Fibroblast of skin of left quadriceps (primary cell): ENCODE results near the gene NPAS3.

Experiments used
- DNase-seq, 2 experiments: peaks; one replicate each; pipeline ENCODE4 v3.0.0-alpha.2; 2013; ENCODE audit warnings: low read depth in 2 of 2

The NPAS3 gene

DNA sequence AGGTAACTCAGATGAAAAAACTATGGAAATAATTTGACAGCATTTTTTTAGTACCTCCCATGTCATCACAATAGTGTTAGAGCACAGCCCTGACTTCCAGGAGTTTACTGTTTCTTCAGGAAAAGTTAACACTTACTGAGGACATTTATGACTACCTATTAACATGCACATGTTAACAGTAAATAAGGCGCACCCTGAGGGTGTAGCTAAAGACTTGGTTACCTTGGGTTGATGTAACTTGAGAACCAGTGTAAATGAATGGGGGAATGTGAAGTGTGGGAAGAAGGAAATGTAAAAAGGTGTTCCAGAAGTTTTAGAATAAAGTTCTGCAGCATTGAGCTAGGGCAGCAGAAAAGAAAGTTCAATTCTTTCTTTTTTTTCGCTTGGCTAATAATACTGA is 646.0 kb downstream of the NPAS3 start:
- no peak for DNase-seq

DNA sequence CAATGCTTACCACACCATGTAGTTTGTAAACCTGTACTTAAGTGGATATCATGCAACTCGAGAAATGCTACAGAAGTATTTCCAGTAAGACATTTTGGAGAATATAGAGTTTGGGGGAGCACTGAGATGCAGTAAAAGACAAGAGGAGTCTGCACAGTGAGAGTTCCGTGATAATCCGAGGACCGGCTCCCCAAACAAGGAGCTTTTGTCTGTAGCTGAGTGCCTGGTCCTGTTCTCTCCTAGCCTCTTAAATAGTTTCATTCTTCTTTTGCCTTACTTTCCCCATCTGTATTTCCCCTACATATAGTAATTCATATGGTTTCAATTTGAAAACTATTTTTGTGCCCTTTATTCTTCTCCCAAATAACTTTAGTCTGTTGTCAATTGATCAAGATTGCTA is 648.1 kb downstream of the NPAS3 start:
- no peak for DNase-seq

DNA sequence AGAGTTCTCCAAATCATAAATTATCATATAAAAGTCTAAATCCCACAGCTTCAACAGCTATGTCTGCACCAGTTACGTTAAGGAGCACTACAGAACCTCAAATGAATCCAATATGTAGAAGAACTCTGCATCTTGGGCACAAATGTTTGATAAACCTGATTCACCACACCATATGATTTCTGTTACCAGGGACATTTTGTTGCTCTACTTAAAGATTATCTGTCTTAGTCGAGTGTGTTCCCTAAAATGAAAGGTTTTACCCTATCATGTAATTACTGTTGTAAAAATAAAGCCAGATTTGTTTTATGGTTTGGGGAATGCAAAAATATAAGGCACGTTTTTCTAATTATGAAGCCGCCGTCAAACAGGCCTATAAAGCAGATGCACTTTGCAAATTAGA is 649.1 kb downstream of the NPAS3 start:
- peak; percentile 59 to 68 for DNase-seq

DNA sequence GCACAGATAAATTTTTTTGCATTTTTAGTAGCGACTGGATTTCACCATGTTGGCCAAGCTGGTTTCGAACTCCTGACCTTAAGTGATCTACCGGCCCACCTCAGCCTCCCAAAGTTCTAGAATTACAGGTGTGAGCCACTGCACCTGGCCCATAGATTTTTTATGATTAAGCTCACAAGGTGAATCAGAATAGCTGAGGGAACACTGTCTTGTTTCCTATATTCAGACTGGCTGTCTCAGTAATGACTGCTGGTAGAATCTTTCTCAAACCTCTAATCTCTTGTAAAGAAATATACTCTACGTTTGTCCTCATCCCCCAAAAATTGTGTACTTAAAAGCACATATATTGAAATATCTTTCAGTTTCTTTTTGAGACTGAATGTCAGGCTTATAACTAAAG is 650.1 kb downstream of the NPAS3 start:
- no peak for DNase-seq

DNA sequence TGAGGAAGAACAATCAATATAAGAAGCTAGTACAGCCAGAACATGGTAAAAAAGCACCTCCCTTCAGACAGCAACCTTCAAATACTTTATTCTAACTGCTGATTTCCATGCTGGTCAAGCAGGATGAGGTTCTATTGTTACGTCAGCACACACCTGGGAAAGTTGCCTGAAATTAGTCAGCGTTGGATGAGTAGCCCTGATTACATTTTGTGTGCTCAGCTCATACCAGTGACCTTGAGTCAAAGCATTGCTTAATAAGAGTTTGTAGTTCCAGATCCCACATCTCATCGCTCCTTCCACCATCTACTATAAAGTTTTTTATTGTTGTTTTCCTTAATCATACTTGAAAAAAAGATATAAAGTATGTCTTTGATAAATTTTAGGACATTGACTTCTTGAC is 650.7 kb downstream of the NPAS3 start:
- peak; percentile 54 to 66 for DNase-seq

DNA sequence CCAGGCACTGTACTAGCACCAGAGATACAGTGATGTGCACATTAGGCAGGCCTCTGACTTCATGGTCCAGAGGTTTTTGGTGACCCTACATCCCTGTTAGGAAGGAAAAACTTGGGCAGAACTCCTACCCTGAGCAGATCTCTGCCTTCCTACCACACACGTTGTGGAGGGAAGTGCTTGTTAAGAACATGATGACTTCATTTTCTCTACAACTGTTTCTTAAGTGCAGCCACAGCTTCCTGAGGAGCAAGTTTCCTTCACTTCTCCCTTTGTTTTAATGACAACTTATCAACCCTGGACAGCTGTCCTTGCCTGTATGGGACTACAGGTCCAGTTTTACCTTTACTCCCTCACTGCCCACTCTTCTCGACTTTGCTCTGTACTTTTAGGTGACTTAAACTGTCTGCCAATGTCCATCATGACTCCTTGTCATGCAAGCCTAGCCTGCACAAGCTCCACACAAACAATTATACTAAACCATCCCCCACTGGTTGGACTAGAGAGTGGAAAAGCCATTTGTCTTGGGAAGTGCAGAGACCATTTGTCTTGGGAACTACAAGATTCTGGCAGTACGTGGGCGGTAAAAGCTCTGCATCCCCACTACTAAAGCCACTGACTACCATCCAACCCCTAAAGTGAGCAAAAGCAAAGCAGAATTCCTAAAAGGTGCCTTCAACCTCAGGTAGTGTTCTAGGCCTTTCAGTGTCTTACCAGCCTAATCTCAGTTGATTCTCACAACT is 652.4 kb downstream of the NPAS3 start:
- DNase-seq = no peak

DNA sequence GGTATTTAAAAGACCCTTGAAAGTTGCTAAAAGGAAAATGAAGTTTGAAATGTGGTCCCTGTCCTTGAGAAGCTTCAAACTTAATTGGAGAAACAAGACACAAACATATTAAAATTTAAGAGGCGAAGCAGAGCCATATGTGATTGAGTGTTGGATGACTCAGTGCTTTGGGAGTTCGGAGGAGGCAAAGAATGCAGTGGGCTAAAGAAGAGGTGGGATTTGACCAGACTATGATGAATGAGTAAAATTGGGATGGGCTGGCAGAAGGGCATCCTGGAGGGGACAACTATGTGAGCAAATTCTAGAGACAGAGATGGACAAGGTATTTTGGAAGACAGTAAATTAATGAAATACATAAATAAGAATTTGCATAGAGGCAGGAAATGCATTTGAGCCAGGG is 653.6 kb downstream of the NPAS3 start:
- peak in 1 of 2 experiments; percentile 25 for DNase-seq

DNA sequence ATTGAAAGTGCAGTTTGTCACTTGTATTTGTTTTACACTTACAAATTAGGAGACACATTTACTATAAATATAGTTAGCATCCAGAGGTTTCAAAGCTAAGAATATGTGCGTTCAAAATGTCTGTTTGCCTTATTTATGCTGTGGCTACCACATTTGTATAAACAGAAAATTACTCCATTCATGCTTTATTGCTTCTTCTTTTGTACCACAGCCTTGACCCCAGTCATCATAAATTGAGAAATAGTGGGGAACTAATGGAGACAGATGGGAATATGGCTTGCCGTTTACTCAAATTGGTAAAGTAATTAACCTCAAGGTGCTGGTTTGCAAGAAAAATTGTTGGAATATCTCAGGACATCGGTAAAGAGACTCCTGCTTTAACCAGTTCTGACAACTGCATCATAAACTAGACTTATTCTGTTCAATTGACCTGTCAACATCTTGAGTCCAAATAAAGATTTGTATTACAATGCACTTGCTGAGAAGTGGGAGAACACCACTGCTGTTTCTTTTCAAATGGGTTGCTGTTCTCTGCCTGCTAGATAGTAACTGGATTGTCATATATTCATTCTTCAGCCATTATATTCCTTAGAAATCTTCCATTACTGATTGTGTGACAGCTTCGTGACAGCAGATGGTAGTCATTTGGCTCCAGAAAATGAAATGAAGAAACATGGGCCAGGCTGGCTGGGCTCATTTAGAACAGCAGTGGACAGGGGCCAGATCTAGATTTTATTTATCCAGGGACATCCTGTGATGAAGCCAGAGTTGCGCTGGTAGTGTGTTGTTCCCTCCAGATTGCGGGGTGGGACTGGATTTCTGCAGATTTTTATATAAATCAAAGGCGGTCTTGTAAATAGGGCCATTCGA is 657.8 kb downstream of the NPAS3 start:
- no peak for DNase-seq

DNA sequence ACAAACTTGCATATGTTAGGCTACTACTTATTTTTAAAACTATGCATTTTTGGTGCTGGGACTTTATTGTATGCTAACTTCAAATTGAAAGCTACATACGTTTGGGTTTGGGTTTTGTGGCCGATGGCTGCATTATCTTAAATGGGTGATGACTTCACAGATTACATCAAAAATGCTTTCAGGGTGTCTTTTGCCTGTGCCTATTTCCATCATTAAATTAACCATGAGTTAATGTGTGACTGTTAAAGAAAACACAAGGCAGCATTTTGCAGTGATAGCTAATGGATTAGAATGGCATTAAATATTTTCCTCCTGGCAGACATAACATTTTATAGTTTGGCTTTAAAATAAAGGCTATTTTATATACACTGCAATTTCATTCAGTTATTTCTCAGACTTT is 659.9 kb downstream of the NPAS3 start:
- no peak for DNase-seq

DNA sequence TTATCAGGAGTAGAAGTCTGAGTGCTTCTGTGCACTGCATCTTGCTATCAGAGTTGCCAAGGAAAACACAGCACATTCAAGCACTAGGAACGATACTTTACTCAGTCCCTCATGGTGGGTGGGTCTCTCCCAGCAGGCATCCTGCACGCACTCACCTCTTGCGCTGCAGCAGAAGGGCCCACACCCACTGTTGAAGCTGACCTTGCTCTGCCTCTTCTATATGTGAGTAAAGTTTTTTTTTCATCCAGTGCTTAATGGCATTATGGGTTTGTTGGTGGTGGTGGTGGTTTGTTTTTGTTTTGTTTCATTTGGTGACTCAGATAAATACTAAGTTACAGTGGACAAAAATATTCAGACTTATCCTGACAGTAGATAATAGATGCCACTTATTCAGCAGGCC is 663.7 kb downstream of the NPAS3 start:
- DNase-seq = no peak

DNA sequence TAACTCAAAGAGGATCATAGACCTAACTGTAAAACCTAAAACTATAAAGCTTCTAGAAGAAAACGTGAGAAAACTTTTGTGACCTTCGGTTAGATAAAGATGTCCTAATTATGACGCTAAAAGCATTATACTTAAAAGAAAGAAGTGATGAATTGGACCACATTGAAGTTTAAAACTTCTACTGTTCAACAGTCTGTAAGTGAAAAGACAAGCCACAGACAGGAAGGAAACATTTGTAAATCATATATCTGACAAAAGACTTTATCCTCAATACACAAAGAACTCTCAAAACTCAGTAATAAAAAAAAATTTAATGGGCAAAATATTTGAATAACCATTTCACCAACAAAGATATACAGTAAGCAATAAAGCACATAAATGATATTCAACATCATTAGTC is 667.9 kb downstream of the NPAS3 start:
- DNase-seq = no peak

DNA sequence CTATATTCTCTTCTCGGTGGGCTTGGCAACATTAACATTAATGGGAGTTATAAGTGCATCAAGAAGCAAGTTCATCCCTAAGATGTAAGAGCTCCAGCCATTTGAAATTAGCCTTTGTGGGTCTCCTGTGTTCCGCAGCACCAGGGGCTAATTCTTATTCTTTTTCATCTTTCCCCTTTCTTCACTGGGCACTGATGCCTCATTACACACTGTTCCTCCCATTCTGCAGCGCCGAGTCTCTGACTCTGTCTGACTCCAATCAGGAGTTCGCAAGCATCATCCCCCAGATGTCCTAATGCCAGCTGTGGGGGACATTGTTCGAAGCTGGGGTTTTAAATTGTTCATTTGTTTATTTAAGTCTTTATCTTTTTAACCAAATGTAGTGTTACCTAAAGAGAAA is 670.9 kb downstream of the NPAS3 start:
- no peak for DNase-seq

DNA sequence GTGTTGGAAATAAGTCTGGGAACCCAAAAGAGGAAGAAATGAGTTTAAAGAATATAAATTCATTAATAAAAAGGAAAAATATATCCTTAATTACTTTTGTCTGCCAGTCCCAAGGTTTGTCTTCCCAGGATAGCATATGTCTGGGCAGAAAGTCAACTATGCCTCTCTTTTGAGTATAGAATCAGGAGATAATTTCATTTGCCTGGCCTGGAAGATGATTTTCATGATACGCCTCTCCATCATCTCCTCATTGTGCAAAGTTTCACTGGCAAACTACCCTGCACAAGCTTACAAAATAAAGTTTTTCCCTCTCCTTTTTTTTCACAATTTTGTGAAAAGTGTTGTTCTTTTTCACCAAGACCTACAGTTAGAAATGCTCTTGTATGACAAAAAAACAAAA is 671.4 kb downstream of the NPAS3 start:
- no peak for DNase-seq

DNA sequence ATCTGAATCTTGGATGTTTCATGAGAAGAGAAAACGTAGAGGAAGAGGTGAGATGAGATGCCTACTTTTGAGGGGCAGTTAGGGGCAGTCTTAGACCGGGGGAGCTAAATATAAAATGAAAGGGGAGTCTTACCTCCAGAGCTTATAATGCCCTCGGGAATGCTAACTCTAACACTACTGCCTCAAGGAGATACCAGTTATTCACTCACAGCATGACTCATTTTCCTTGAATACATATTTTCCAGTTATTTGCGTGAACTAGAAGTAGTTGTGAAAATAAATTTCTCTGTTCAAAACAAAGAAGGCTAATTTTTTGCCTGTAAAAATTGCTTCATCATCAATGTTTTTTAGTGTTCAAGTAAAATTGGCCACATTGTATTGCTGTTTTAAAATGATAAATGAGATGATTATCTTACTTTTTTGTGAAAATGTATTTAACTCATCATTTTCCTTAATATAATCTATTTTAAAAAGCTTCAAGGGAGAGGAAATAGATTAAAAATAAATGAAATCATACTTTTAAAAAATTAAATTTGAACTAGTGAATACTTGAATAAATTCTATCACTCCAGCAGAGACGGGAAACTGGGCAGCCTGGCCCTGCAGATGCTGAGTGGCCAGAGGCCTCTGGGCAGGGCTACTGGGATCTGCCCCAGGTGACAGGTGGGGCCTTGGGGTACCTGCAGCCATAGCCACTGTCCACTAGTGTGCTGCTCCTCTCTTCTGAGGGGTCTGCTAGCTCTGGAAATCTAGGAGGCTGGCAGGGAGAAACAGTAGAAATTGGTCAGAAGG is 672.9 kb downstream of the NPAS3 start:
- no peak for DNase-seq

DNA sequence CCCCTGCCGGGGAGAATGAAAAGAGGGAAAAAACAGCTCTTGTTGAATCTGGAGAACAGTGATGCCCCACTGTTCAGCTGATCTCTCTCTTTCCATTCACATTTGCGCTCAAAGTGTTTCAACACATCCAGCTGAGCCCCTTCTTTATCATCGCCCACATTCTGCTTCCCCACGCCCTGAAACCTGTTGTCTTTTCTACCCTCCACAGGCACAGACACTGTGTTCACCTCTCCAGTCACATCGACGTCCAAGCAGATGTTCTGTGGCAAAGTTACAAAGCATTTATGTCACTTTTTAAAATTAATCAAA is 673.5 kb downstream of the NPAS3 start:
- no peak for DNase-seq

DNA sequence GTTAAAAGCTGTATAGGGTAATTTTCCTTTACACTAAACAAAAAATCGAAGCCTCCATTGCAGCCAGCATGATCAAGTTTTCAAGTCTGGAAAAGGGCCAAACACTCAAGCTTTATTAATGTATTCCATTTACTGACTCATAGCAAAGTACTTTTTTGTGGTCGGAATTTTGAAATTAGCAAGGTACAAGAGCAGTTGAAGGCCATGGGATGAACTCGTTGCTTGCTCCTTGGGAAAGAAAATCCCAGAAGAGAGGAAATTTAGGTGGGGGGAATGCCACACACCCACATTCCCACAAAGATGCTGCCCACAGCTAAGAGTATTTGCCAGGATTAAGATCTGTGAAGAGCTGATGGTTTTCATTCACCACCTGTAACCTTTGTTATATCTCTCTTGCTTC is 678.5 kb downstream of the NPAS3 start:
- DNase-seq = peak; percentile 67

DNA sequence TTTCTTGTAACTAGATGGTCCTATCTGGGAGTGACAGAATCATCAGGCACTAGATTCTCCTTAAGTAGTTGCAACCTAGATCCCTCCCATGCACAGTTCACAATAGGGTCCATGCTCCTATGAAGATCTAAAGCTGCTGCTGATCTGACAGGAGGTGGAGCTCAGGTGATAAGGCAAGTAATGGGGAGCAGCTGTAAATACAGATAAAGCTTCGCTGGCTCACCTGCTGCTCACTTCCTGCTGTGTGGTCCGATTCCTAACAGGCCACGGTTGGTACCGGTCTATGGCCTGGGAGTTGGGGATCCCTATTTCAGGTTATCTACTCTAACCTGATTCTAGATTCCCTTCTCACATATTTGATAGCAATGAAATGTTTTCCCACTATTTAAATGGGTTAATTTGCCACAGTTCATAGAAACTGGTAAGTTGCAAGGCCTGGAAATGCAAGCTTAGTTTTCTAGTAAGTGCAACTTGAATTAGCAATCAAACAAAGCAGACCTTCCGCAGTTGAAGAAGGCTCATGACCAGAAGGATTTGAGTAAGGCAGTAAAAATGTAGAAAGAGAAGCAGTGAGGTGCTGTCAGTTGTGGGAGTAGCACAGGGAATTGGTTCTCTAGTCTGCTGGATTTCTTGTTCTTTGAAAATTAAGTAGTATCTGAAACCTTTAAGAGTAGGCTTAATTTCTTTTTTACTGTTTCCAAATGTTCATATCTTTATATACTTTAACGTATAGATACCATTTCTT is 679.9 kb downstream of the NPAS3 start:
- DNase-seq = no peak

DNA sequence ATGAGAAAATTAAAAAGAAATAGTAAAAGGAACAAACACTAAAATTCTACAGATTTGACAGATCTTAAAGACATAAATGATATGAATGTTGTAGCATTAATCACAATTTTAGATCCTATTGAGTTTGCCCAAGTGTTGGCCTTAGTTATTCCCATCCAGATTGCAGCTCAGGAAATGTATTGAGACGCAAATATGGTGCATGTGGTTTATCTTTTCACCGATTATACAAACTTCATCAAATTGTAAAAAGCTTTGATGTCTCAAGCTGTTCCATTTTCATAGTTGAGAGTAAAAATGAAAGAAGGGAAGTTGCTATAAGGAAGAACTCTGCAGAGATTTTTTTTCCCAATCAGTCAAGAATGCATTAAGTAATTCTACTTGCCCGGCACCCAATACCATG is 683.8 kb downstream of the NPAS3 start:
- no peak for DNase-seq

DNA sequence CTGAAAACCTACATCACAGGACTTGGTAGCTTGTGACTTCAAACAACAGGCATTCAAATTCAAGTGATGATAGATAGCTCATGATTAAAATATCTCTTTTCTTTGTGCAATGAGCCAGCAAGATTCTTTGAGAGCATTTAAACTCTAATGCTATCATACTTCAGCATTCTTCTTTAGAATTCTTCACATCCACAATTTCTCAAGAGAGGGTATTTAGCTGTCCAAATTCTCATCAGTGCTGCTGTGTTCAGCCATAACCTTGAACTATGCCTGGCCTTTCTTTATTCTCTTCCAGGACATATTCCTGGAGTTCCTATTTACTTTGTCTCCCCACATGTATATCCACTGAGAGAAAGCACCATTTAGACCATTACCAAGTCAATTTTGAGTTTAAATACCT is 691.1 kb downstream of the NPAS3 start:
- no peak for DNase-seq

DNA sequence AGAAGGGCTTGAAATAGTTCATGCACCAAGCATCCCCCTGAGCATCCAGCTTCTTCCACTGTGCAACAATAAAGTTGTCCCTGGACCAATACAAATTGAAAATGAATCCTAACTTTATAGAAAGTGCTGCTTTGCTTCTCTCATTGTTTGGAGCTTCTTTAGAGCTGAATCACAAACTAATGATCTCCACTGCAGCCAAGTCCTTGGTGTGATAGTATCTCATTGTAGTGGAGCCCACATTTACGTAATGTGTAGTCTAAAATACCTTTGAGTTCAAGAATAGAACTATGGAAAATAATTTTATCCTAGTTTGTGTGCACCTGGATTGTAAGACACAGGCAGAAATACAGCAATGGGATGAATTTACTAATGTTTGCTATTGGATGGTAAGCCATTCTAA is 692.3 kb downstream of the NPAS3 start:
- DNase-seq = no peak

DNA sequence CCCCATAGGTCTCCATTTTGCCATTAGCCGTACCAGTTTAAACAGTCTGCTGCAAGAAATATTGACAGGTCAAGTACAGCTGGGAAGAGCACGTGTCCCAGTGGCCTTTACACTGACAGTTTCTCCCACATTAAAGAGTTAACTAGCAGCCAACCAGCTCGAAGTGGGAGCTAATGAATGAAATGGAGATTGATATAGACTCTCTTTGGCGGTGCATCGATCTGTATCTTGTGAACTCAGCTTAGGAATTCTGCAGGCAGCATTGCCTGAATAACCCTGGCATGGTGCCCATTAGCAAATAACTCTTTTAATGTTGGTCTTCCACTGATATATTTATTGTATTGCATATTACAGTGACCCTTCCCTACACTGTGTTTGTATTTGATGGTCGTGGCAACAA is 692.8 kb downstream of the NPAS3 start:
- no peak for DNase-seq

DNA sequence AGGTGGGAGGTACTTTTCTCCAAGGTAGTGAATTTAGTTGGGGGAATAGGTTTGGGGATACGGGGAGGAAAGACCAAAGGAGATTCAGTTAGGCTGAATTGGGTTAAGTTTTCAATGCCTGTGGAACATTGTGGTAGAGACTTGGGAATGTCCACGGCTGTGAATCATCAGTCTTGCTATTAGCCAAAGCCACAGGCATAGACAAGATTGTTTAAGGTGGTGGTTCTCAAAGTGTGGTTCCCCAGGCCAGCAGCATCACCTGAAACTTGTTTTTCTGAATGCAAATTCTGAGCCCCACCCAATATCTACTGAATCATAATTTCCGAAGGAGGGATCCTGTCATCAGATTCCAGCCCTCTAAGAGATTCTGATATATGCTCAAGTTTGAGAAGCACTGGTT is 696.0 kb downstream of the NPAS3 start:
- no peak for DNase-seq
